ENCODE measurements around the gene ASXL3. TPM values are rescaled to one million over a fixed set of nuclear protein-coding genes. Genes with fewer than 3 reads are reported as not detected.

Gene ASXL3
- total RNA-seq, 1 donor from 2014 or later, result 1.4 TPM

DNA sequence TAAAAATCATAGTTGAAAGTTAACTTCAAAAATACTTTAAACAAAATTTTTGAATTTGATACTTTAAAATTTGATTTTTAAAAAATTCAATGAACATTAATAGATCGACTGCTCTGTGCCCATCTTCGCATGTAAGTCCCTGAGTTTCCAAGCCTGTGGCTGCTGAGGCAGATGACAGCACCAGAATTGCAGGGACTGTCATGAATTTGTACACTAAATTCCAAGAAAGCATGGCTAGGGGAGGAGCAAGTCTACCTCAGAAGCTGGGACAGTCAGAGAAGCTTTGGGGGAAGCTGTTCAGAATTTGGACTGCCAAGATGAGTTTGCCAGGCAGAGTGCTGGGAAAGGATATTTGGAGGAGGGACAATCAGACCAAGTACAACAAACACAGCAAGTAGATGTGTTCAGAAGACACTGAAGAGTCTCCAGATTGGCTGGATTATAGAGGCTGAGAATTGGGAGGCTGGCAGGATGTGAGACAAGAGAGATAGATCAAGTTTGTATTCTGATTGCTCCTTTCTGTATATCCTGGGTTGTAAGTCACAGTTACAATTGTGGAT is 79.0 kb downstream of the ASXL3 start:
- DNase-seq (no peak), ATAC-seq (no peak)
- TF ChIP-seq, protein P1, sequence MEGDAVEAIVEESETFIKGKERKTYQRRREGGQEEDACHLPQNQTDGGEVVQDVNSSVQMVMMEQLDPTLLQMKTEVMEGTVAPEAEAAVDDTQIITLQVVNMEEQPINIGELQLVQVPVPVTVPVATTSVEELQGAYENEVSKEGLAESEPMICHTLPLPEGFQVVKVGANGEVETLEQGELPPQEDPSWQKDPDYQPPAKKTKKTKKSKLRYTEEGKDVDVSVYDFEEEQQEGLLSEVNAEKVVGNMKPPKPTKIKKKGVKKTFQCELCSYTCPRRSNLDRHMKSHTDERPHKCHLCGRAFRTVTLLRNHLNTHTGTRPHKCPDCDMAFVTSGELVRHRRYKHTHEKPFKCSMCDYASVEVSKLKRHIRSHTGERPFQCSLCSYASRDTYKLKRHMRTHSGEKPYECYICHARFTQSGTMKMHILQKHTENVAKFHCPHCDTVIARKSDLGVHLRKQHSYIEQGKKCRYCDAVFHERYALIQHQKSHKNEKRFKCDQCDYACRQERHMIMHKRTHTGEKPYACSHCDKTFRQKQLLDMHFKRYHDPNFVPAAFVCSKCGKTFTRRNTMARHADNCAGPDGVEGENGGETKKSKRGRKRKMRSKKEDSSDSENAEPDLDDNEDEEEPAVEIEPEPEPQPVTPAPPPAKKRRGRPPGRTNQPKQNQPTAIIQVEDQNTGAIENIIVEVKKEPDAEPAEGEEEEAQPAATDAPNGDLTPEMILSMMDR (IDR thresholded peaks at IDR 0.05), result no peak
- intact Hi-C loops (cut with DNase I), result no loop called here
- Histone ChIP-seq H3K27ac (no peak overlapping the region), H3K4me1 (no peaks in the 10 kb centered on the region), H3K27me3 (ENCODE audit: low read depth) (no peaks in the 10 kb centered on the region), H3K9me3 (no peaks in the 10 kb centered on the region), H3K36me3 (no peaks in the 10 kb centered on the region), H3K4me3 (no peak overlapping the region)

DNA sequence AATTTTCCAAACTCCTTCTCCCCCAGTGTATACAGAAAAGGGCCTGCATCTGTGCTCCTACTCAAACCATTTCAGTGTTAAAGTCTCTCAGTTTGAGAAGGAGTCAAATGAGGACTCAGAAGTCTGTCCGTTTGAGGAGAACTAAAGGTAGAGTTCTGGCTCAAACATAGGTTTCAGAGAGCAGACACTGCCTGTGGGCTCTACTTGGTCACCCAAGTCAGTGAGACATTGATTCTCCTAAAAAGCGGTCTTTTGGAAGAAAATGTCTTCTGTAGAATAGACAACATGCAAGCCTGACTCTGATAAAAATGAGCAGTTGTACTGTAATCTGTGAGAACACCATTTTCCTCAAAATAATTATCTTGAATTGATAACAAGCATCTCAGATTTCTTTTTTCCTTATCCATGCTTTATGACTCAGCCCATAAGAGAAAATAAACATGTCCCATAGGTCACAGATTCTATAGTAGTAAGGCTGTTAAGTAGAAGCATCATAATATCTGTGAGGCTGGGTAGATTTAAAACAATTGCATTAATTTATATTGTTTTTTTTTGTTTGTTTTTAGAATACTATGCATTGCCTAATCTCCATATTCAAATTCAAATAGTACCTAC is 82.8 kb downstream of the ASXL3 start:
- intact Hi-C loops (cut with DNase I), result no loop called here
- Histone ChIP-seq H3K27ac (no peak overlapping the region), H3K36me3 (no peaks in the 10 kb centered on the region), H3K4me3 (no peak overlapping the region), H3K9me3 (no peaks in the 10 kb centered on the region), H3K27me3 (ENCODE audit: low read depth) (no peaks in the 10 kb centered on the region), H3K4me1 (no peaks in the 10 kb centered on the region)
- TF ChIP-seq, protein P1 (IDR thresholded peaks at IDR 0.05), result no peak
- no peak for ATAC-seq
- DNase-seq, result no peak

DNA sequence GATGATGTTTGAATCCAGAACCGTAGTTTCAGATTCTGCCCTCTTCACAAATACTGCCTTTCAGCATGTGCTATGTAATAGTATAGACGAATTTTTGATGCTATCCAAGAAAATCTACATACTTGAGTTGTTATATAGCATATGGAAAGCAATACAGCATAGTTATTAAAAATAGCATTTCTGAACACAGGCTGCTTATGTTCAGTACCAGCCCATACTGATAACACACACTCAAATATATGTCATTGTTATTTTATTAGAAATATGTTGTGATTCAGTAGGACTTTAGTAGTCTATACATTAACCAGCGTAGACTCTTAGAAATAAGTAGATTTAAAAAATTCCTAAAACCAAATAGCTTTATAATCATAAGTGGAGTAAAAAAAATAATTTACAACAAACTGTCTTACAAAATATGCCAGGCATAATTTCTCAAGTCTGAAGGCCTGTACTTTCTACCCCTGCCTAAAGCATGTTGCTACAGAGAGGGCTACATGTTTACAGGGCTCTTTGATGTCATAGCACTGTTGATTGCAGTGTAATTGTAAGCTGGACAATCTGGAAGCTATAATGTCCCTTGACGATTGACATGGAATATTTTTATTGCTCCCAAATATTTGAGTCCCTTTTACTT is 86.3 kb downstream of the ASXL3 start:
- H3K27ac ChIP-seq, result no peak overlapping the region
- TF ChIP-seq, protein P1 (IDR thresholded peaks at IDR 0.05), result no peak
- ATAC-seq, result no peak
- no peak for DNase-seq
- no peaks in the 10 kb centered on the region for H3K9me3 ChIP-seq
- H3K4me3 ChIP-seq, result no peak overlapping the region
- H3K4me1 ChIP-seq, result no peaks in the 10 kb centered on the region
- intact Hi-C loops (cut with DNase I), result no loop called here
- no peaks in the 10 kb centered on the region for H3K36me3 ChIP-seq
- H3K27me3 ChIP-seq (ENCODE audit: low read depth), result no peaks in the 10 kb centered on the region

DNA sequence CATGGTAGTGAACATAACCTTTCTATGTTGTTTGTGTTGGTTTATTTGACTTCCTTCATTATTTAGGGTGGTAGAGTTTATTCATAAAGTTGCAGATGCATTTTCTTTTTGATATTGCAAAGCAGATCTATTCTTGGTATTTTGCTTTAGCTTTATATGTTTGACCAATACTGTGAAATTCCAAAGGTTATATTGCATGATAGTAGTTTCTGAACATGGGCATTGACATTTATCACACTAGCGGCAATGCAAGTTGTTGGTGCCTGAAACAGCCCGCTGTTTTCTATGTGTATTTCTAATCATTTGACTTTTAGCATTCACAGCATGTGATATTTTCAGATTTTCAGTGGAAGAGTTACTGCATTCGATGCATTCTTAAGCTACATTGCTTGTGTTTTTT is 87.2 kb downstream of the ASXL3 start:
- Histone ChIP-seq H3K36me3 (no peaks in the 10 kb centered on the region), H3K4me3 (no peak overlapping the region), H3K27ac (no peak overlapping the region), H3K27me3 (ENCODE audit: low read depth) (no peaks in the 10 kb centered on the region), H3K4me1 (no peaks in the 10 kb centered on the region), H3K9me3 (no peaks in the 10 kb centered on the region)
- ATAC-seq, result no peak
- intact Hi-C loops (cut with DNase I), result no loop called here
- TF ChIP-seq, protein P1 (IDR thresholded peaks at IDR 0.05), result no peak
- DNase-seq, result no peak

DNA sequence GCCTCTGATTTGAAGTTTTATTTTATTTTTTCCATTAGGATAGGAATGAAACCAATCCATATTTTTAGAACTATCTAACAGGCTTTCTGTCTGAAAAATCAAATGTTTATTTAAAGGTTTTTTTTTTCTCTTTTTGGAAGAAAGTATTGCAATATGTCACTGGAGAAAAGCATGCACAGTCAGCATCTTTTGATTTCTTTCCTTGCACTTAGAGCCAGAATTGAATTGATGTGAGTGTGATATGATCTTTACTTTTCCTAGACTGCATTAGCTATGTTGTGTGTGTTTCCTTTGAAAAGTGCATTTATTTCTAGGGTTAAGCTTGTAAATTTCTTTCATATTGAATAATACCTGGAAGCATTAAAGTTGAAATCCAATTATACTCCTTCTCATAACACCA is 87.6 kb downstream of the ASXL3 start:
- no peak for DNase-seq
- H3K27me3 ChIP-seq (ENCODE audit: low read depth), result no peaks in the 10 kb centered on the region
- TF ChIP-seq, protein P1 (IDR thresholded peaks at IDR 0.05), result no peak
- H3K9me3 ChIP-seq, result no peaks in the 10 kb centered on the region
- ATAC-seq, result no peak
- intact Hi-C loops (cut with DNase I), result no loop called here
- no peak overlapping the region for H3K4me3 ChIP-seq
- H3K4me1 ChIP-seq, result no peaks in the 10 kb centered on the region
- no peak overlapping the region for H3K27ac ChIP-seq
- H3K36me3 ChIP-seq, result no peaks in the 10 kb centered on the region
